Smooth muscle cell (in vitro differentiated cells): ENCODE data around the gene PPP6R2. TPM values are rescaled to one million over a fixed set of nuclear protein-coding genes. Genes with fewer than 3 reads are reported as not detected.
A peak's percentile ranks its signal among the peaks of the same experiment; 100 is the strongest.

ENCODE experiments used
- DNase-seq: peaks from one replicate; lab custom pipeline; 2025; ENCODE audit not compliant: unreplicated experiment; lab: John Stamatoyannopoulos, UW
- H2AFZ ChIP-seq: fragments of 200-600 bp; sonication (generic); 2 replicates; pipeline ENCODE4 v1.6.0; 2016; ENCODE audit warnings: antibody characterized with exemption, low read depth, mild to moderate bottlenecking
- H3F3A ChIP-seq: fragments of 200-600 bp; sonication (generic); 2 replicates; pipeline ENCODE4 v1.6.0; 2017; ENCODE audit warnings: antibody characterized with exemption, low read depth
- H3K27ac ChIP-seq: fragments of 200-600 bp; sonication (generic); 2 replicates; pipeline ENCODE4 v1.5.1; 2016; ENCODE audit warnings: low read depth, mild to moderate bottlenecking
- H3K27me3 ChIP-seq: fragments of 200-600 bp; sonication (generic); 2 replicates; pipeline ENCODE4 v1.6.1; 2016; ENCODE audit warnings: low read depth, mild to moderate bottlenecking
- H3K36me3 ChIP-seq: fragments of 200-600 bp; sonication (generic); 2 replicates; pipeline ENCODE4 v1.5.1; 2016; ENCODE audit warnings: low read depth
- H3K4me1 ChIP-seq: fragments of 200-600 bp; sonication (generic); 2 replicates; pipeline ENCODE4 v1.5.1; 2016; ENCODE audit warnings: low read depth
- H3K4me2 ChIP-seq: fragments of 200-600 bp; sonication (generic); 2 replicates; pipeline ENCODE4 v1.6.0; 2016; ENCODE audit warnings: mild to moderate bottlenecking
- H3K4me3 ChIP-seq: fragments of 200-600 bp; sonication (generic); 2 replicates; pipeline ENCODE4 v1.5.1; 2016; ENCODE audit warnings: mild to moderate bottlenecking
- H3K79me2 ChIP-seq: fragments of 200-600 bp; sonication (generic); 2 replicates; pipeline ENCODE4 v1.6.0; 2016; ENCODE audit warnings: low read depth, mild to moderate bottlenecking
- H3K9ac ChIP-seq: fragments of 200-600 bp; sonication (generic); 2 replicates; pipeline ENCODE4 v1.6.0; 2016; ENCODE audit warnings: low read depth
- H3K9me3 ChIP-seq: fragments of 200-600 bp; sonication (generic); replicated peaks from 2 replicates; pipeline ENCODE4 v1.5.1; 2016; ENCODE audit warnings: low read depth
- H4K20me1 ChIP-seq: fragments of 200-600 bp; sonication (generic); 2 replicates; pipeline ENCODE4 v1.6.0; 2016; ENCODE audit warnings: low read depth
- CTCF ChIP-seq: fragments of 200-600 bp; sonication (generic); IDR thresholded peaks from 2 replicates; pipeline ENCODE4 v1.5.1; 2017; ENCODE audit warnings: borderline replicate concordance, mild to moderate bottlenecking, antibody characterized with exemption; ENCODE audit not compliant: insufficient read depth, poor library complexity, severe bottlenecking
- whole genome bisulfite sequencing: methylation state at CpG from one replicate; pipeline ENCODE4 v1.1.7; 2016; ENCODE audit warnings: low lambda C conversion rate; 5-methylcytosine and 5-hydroxymethylcytosine counted together
- polyA plus RNA-seq: library from polyadenylated mRNA; unstranded; fragments of >200 nt; fragmentation: Nextera tagmentation; extraction: Ambion mirVana; gene quantifications from 2 replicates; pipeline ENCODE4 v1.2.1, GENCODE V29; 2016
- total RNA-seq: library from RNA; depleted of rRNA; stranded (reverse); fragments of >200 nt; gene quantifications from 2 replicates; pipeline ENCODE4 v1.2.3, GENCODE V29; 2014

Gene PPP6R2
- total and polyA plus RNA-seq, 2 experiments from 2014 or later: 24.6 to 36.3 TPM

- Histone ChIP-seq H3K4me2 (no peak overlapping the region), H3K79me2 (no peaks in the 10 kb centered on the region), H3K27me3 (no peaks in the 10 kb centered on the region), H3K27ac (peak overlapping the region; percentile 4), H4K20me1 (peaks cover 46% of the 10 kb centered on the region), H3F3A (peaks cover 4% of the 10 kb centered on the region), H3K4me1 (no peaks in the 10 kb centered on the region), H2AFZ (no peak overlapping the region), H3K9me3 (no peaks in the 10 kb centered on the region), H3K36me3 (no peaks in the 10 kb centered on the region), H3K9ac (no peak overlapping the region), H3K4me3 (no peak overlapping the region)
- no peak for DNase-seq
- TF ChIP-seq CTCF: no peak
- WGBS: 93% methylated on average over 5 of the region's 5 CpGs
These were observed 109.5 kb downstream of the PPP6R2 start for GRCh38 chr22:50452649-50453048.

- peaks cover 3% of the 10 kb centered on the region for H3F3A ChIP-seq
- TF ChIP-seq CTCF: no peak
These were observed 111.5 kb downstream of the PPP6R2 start for GRCh38 chr22:50454556-50455075.

DNA sequence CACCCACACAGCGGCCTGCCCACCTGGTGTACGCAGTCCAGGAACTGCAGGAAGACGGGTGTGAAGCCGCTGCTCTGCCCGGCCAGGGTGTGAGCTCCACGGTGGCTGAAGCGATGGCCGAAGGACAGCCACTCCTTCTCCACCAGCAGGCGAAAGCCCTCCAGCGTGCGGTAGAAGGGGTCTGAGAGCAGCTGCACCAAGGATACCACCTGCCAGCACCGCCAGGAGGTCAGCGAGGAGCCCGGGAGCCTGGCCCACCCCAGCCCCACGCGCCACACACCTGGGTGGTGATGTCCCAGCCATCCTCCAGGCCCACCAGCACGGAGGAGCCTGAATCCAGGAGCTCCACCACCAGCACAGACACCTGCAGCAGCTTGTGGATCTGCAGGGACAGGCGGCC is 112.1 kb downstream of the PPP6R2 start:
- Histone ChIP-seq H3F3A (no peaks in the 10 kb centered on the region), H4K20me1 (peaks cover 21% of the 10 kb centered on the region), H3K4me2 (no peak overlapping the region), H3K36me3 (no peaks in the 10 kb centered on the region), H3K79me2 (no peaks in the 10 kb centered on the region), H3K4me3 (no peak overlapping the region), H3K9me3 (no peaks in the 10 kb centered on the region), H3K27me3 (no peaks in the 10 kb centered on the region), H3K4me1 (no peaks in the 10 kb centered on the region), H2AFZ (no peak overlapping the region), H3K27ac (no peak overlapping the region), H3K9ac (no peak overlapping the region)
- no peak for TF ChIP-seq CTCF
- WGBS: 96% methylated on average over 18 of the region's 18 CpGs
- DNase-seq: no peak

More at GRCh38 chr22:50454556-50455075, 111.5 kb downstream of the PPP6R2 start:
- Histone ChIP-seq H3K36me3 (no peaks in the 10 kb centered on the region), H3K79me2 (no peaks in the 10 kb centered on the region), H3K4me2 (no peak overlapping the region), H3K9ac (no peak overlapping the region), H3K9me3 (no peaks in the 10 kb centered on the region), H4K20me1 (peaks cover 26% of the 10 kb centered on the region), H3K4me1 (no peaks in the 10 kb centered on the region), H2AFZ (no peak overlapping the region), H3K27me3 (no peaks in the 10 kb centered on the region), H3K27ac (no peak overlapping the region), H3K4me3 (no peak overlapping the region)
- DNase-seq: no peak
- WGBS: 96% methylated on average over 27 of the region's 27 CpGs

DNA sequence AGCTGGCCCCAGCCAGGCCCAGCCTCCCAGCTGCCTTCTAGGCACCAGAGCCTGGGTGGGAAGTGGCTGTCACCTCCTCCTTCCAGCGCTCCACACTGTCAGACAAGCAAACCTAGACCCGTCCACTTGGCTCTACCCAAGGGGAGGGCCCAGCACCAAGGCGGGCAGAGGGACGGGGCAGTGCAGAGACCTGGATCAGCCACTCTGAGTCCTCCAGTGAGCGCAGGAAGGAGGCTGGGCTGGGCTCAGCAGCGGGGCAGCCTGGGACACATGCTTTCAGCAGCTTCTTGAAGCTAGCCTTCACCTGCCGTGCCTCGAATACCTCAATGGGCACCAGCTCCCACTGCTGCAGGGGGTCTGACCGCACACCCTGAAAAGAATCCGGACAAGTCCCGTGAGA is 112.9 kb downstream of the PPP6R2 start:
- WGBS: 92% methylated on average over 11 of the region's 11 CpGs
- no peak for DNase-seq
- Histone ChIP-seq H2AFZ (no peak overlapping the region), H3K27me3 (no peaks in the 10 kb centered on the region), H3K4me2 (no peak overlapping the region), H3K9ac (no peak overlapping the region), H3K9me3 (no peaks in the 10 kb centered on the region), H3K4me1 (no peaks in the 10 kb centered on the region), H3K36me3 (no peaks in the 10 kb centered on the region), H3K4me3 (no peak overlapping the region), H3F3A (no peaks in the 10 kb centered on the region), H4K20me1 (peaks cover 13% of the 10 kb centered on the region), H3K27ac (no peak overlapping the region), H3K79me2 (no peaks in the 10 kb centered on the region)
- no peak for TF ChIP-seq CTCF
